Smooth muscle cell (in vitro differentiated cells): Measurements from ENCODE around the gene EPM2AIP1. TPM values are rescaled to one million over a fixed set of nuclear protein-coding genes. Genes with fewer than 3 reads are reported as not detected.

ENCODE experiments used
- DNase-seq: peaks from one replicate; lab custom pipeline; 2025; ENCODE audit not compliant: unreplicated experiment; lab: John Stamatoyannopoulos, UW
- H2AFZ ChIP-seq: fragments of 200-600 bp; sonication (generic); 2 replicates; pipeline ENCODE4 v1.6.0; 2016; ENCODE audit warnings: antibody characterized with exemption, low read depth, mild to moderate bottlenecking
- H3F3A ChIP-seq: fragments of 200-600 bp; sonication (generic); 2 replicates; pipeline ENCODE4 v1.6.0; 2017; ENCODE audit warnings: antibody characterized with exemption, low read depth
- H3K27ac ChIP-seq: fragments of 200-600 bp; sonication (generic); 2 replicates; pipeline ENCODE4 v1.5.1; 2016; ENCODE audit warnings: low read depth, mild to moderate bottlenecking
- H3K27me3 ChIP-seq: fragments of 200-600 bp; sonication (generic); 2 replicates; pipeline ENCODE4 v1.6.1; 2016; ENCODE audit warnings: low read depth, mild to moderate bottlenecking
- H3K36me3 ChIP-seq: fragments of 200-600 bp; sonication (generic); 2 replicates; pipeline ENCODE4 v1.5.1; 2016; ENCODE audit warnings: low read depth
- H3K4me1 ChIP-seq: fragments of 200-600 bp; sonication (generic); 2 replicates; pipeline ENCODE4 v1.5.1; 2016; ENCODE audit warnings: low read depth
- H3K4me2 ChIP-seq: fragments of 200-600 bp; sonication (generic); 2 replicates; pipeline ENCODE4 v1.6.0; 2016; ENCODE audit warnings: mild to moderate bottlenecking
- H3K4me3 ChIP-seq: fragments of 200-600 bp; sonication (generic); 2 replicates; pipeline ENCODE4 v1.5.1; 2016; ENCODE audit warnings: mild to moderate bottlenecking
- H3K79me2 ChIP-seq: fragments of 200-600 bp; sonication (generic); 2 replicates; pipeline ENCODE4 v1.6.0; 2016; ENCODE audit warnings: low read depth, mild to moderate bottlenecking
- H3K9ac ChIP-seq: fragments of 200-600 bp; sonication (generic); 2 replicates; pipeline ENCODE4 v1.6.0; 2016; ENCODE audit warnings: low read depth
- H3K9me3 ChIP-seq: fragments of 200-600 bp; sonication (generic); replicated peaks from 2 replicates; pipeline ENCODE4 v1.5.1; 2016; ENCODE audit warnings: low read depth
- H4K20me1 ChIP-seq: fragments of 200-600 bp; sonication (generic); 2 replicates; pipeline ENCODE4 v1.6.0; 2016; ENCODE audit warnings: low read depth
- CTCF ChIP-seq: fragments of 200-600 bp; sonication (generic); IDR thresholded peaks from 2 replicates; pipeline ENCODE4 v1.5.1; 2017; ENCODE audit warnings: borderline replicate concordance, mild to moderate bottlenecking, antibody characterized with exemption; ENCODE audit not compliant: insufficient read depth, poor library complexity, severe bottlenecking
- WGBS: methylation state at CpG from one replicate; pipeline ENCODE4 v1.1.7; 2016; ENCODE audit warnings: low lambda C conversion rate; 5-methylcytosine and 5-hydroxymethylcytosine counted together
- polyA plus RNA-seq: library from polyadenylated mRNA; unstranded; fragments of >200 nt; fragmentation: Nextera tagmentation; extraction: Ambion mirVana; gene quantifications from 2 replicates; pipeline ENCODE4 v1.2.1, GENCODE V29; 2016
- total RNA-seq: library from RNA; depleted of rRNA; stranded (reverse); fragments of >200 nt; gene quantifications from 2 replicates; pipeline ENCODE4 v1.2.3, GENCODE V29; 2014

EPM2AIP1 gene
- total and polyA plus RNA-seq, 2 experiments from 2014 or later = 6.5 to 18.6 TPM

DNA sequence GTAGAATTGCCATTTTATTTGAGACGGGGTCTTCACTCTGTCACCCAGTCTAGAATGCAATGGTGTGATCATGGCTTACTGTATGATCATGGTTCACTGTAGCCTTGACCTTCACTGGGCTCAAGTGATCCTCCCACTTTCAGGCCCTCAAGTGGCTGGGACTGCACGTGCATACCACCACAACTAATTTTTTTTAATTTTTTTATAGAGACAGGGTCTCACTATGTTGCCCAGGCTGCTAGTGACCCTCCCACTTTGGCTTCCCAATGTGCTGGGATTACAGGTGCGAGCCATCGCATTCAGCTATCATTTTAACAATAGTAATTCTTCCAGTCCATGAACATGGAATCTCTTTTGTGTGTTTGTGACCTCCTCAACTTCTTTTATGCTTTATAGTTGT, 11.9 kb downstream of the EPM2AIP1 start:
- WGBS = 95% methylated on average over 4 of the region's 4 CpGs
- no peaks in the 10 kb centered on the region for H3K4me1 ChIP-seq
- H3K9ac ChIP-seq = no peak overlapping the region
- no peaks in the 10 kb centered on the region for H4K20me1 ChIP-seq
- DNase-seq = no peak
- no peak overlapping the region for H2AFZ ChIP-seq
- H3K79me2 ChIP-seq = no peaks in the 10 kb centered on the region
- H3F3A ChIP-seq = no peaks in the 10 kb centered on the region
- no peak overlapping the region for H3K4me3 ChIP-seq
- H3K4me2 ChIP-seq = no peak overlapping the region
- peaks cover 6% of the 10 kb centered on the region for H3K36me3 ChIP-seq
- no peaks in the 10 kb centered on the region for H3K27me3 ChIP-seq
- no peak overlapping the region for H3K27ac ChIP-seq
- H3K9me3 ChIP-seq = no peaks in the 10 kb centered on the region
- TF ChIP-seq CTCF = no peak

- H4K20me1 ChIP-seq = no peaks in the 10 kb centered on the region
- H3K4me2 ChIP-seq = no peak overlapping the region
- H3K9me3 ChIP-seq = no peaks in the 10 kb centered on the region
- H3K27me3 ChIP-seq = no peaks in the 10 kb centered on the region
- H3K4me3 ChIP-seq = no peak overlapping the region
- H3K4me1 ChIP-seq = peaks cover 18% of the 10 kb centered on the region
- WGBS = 100% methylated on average over 1 of the region's 1 CpG
- no peaks in the 10 kb centered on the region for H3F3A ChIP-seq
- H3K36me3 ChIP-seq = no peaks in the 10 kb centered on the region
- no peak overlapping the region for H2AFZ ChIP-seq
- no peak for DNase-seq
- TF ChIP-seq CTCF = no peak
- H3K27ac ChIP-seq = no peak overlapping the region
- H3K79me2 ChIP-seq = no peaks in the 10 kb centered on the region
- H3K9ac ChIP-seq = no peak overlapping the region
Measured at GRCh38 chr3:36973139-36973538, 19.8 kb downstream of the EPM2AIP1 start.

- WGBS = 95% methylated on average over 2 of the region's 2 CpGs
- no peak overlapping the region for H2AFZ ChIP-seq
Measured at GRCh38 chr3:36972163-36972562, 20.8 kb downstream of the EPM2AIP1 start.

More at GRCh38 chr3:36972163-36972562, 20.8 kb downstream of the EPM2AIP1 start:
- no peak for DNase-seq
- Histone ChIP-seq H3K9me3 (no peaks in the 10 kb centered on the region), H3K27ac (no peak overlapping the region), H3K36me3 (no peaks in the 10 kb centered on the region), H3K79me2 (no peaks in the 10 kb centered on the region), H3K4me1 (peaks cover 18% of the 10 kb centered on the region), H3K4me2 (no peak overlapping the region), H3K4me3 (no peak overlapping the region), H3K27me3 (no peaks in the 10 kb centered on the region), H4K20me1 (no peaks in the 10 kb centered on the region), H3F3A (no peaks in the 10 kb centered on the region), H3K9ac (no peak overlapping the region)
- TF ChIP-seq CTCF = no peak
